Vagina (tissue), 2 donors: ENCODE measurements around the gene ABCA6. TPM values are rescaled to one million over a fixed set of nuclear protein-coding genes. Genes with fewer than 3 reads are reported as not detected.

Source experiments
- DNase-seq, 2 donors: peaks; one replicate each; pipeline ENCODE4 v3.0.0-alpha.2; 2017; ENCODE audit errors: extremely low spot score in 2 of 2
- H3K27ac ChIP-seq: fragments of 200-600 bp; sonication (generic); one replicate; pipeline ENCODE4 v1.5.1; 2019
- H3K27me3 ChIP-seq: fragments of 200-600 bp; sonication (generic); one replicate; pipeline ENCODE4 v1.5.1; 2019
- H3K36me3 ChIP-seq, 2 donors: fragments of 200-600 bp; sonication (generic); one replicate each; pipeline ENCODE4 v1.5.1; 2017 to 2019
- H3K4me1 ChIP-seq: fragments of 200-600 bp; sonication (generic); one replicate; pipeline ENCODE4 v1.5.1; 2019
- H3K4me3 ChIP-seq, 2 donors: fragments of 200-600 bp; sonication (generic); 1 replicate in 1 of 2; 2 replicates in 1 of 2; pipeline ENCODE4 v1.5.1; 2016 to 2019
- H3K9me3 ChIP-seq: fragments of 200-600 bp; sonication (generic); one replicate; pipeline ENCODE4 v1.5.1; 2019
- CTCF ChIP-seq, 3 experiments: fragments of 450-650 bp in 2 of 3; fragments of 200-600 bp in 1 of 3; sonication (generic) in 1 of 3; IDR thresholded peaks; one replicate each; pipeline ENCODE4 v1.5.1; 2017 to 2019; ENCODE audit warnings: antibody characterized with exemption in 3 of 3, mild to moderate bottlenecking in 2 of 3, moderate library complexity in 2 of 3
- POLR2A ChIP-seq, 2 donors: fragments of 450-650 bp; IDR thresholded peaks; one replicate each; pipeline ENCODE4 v1.6.1; 2017; ENCODE audit warnings: antibody characterized with exemption in 2 of 2, mild to moderate bottlenecking in 2 of 2, moderate library complexity in 2 of 2
- POLR2AphosphoS5 ChIP-seq, 2 donors: sonication (generic); formaldehyde crosslinking; IDR thresholded peaks; one replicate each; pipeline ENCODE4 v1.9.0; 2017; ENCODE audit warnings: antibody characterized with exemption in 2 of 2, mild to moderate bottlenecking in 2 of 2, low read depth in 1 of 2; ENCODE audit not compliant: insufficient read depth in 1 of 2
- intact Hi-C: fragments of 100-400 bp; cut with DNase I; formaldehyde crosslinking; loops from one replicate; pipeline ENCODE4 v1.15.1; 2023
- microRNA-seq: library from miRNA; unstranded; fragments of <30 nt; microRNA quantifications from one replicate; pipeline ENCODE4, GENCODE V29; 2017; ENCODE audit warnings: borderline number of aligned reads, borderline replicate concordance
- small RNA-seq: library from RNA; depleted of rRNA; stranded (forward); fragments of <200 nt; gene quantifications from one replicate; pipeline ENCODE3, GENCODE V24; 2016
- total RNA-seq: library from RNA; depleted of rRNA; stranded (reverse); fragments of >200 nt; gene quantifications from one replicate; pipeline ENCODE4 v1.2.3, GENCODE V29; 2016

Gene ABCA6
- total RNA-seq, 1 donor from 2014 or later = 73.2 TPM

GRCh38 chr17:69030169-69030568 lies 111.5 kb downstream of the ABCA6 start:
- DNase-seq = no peak
- no peaks in the 10 kb centered on the region for H3K27me3 ChIP-seq
- H3K4me3 ChIP-seq = no peak overlapping the region
- peaks cover 0 to 5% of the 10 kb centered on the region in 2 donors for H3K36me3 ChIP-seq
- no peak overlapping the region for H3K27ac ChIP-seq
- no peaks in the 10 kb centered on the region for H3K4me1 ChIP-seq
- intact Hi-C loops = no loop called here
- no peaks in the 10 kb centered on the region for H3K9me3 ChIP-seq
- TF ChIP-seq CTCF (IDR thresholded peaks at IDR 0.05) (no peak), POLR2A (IDR thresholded peaks at IDR 0.05) (no peak), POLR2AphosphoS5 (IDR thresholded peaks at IDR 0.05; ENCODE audit: insufficient read depth in 1 of 2, low read depth in 1 of 2) (no peak)

Small RNAs within 50 kb of the gene (microRNA-seq; reads per million reads assigned to microRNA genes)
- gene MIR4524A = not detected
- not detected for gene MIR4524B

Small RNAs within 50 kb of the gene (small RNA-seq; reads per million reads assigned to genes)
- not detected for gene MIR4524B

Other genes with a start within 250 kb of the ABCA6 start
- 75.9 TPM for gene ABCA8, start 186.5 kb downstream of the ABCA6 start, total RNA-seq
- 71.2 TPM for gene ABCA9, start 81.0 kb downstream of the ABCA6 start, total RNA-seq
- gene ABCA10, start 86.9 kb upstream of the ABCA6 start, total RNA-seq = 32.2 TPM
- 50.6 TPM for gene ABCA5, start 185.2 kb upstream of the ABCA6 start, total RNA-seq